ENCODE results near the gene ILF3.

The ILF3 gene

GRCh38 chr19:10678813-10679212 is 24.7 kb downstream of the ILF3 start:
- DNase-seq = no peak

GRCh38 chr19:10679743-10680142 is 25.6 kb downstream of the ILF3 start:
- DNase-seq = no peak

GRCh38 chr19:10680545-10681135 is 26.5 kb downstream of the ILF3 start:
- DNase-seq = no peak

DNA sequence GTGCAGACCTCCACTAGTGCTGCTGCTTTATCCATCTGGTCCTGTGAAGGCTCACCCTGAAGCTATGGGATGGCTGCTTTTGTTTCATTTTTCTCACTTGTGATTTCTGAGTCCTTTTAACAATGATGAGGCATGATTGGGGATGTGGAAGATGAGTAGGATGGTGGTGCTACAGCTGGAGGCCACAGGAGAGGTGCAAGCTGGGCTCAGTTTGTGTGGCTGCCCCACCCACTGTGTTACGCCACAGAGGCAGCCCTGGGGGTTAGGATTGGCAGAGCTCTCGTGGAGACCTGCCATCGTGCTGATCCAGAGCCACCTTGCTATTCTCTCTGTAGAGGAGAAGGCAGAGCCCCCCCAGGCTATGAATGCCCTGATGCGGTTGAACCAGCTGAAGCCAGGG is 27.5 kb downstream of the ILF3 start:
- DNase-seq = no peak

DNA sequence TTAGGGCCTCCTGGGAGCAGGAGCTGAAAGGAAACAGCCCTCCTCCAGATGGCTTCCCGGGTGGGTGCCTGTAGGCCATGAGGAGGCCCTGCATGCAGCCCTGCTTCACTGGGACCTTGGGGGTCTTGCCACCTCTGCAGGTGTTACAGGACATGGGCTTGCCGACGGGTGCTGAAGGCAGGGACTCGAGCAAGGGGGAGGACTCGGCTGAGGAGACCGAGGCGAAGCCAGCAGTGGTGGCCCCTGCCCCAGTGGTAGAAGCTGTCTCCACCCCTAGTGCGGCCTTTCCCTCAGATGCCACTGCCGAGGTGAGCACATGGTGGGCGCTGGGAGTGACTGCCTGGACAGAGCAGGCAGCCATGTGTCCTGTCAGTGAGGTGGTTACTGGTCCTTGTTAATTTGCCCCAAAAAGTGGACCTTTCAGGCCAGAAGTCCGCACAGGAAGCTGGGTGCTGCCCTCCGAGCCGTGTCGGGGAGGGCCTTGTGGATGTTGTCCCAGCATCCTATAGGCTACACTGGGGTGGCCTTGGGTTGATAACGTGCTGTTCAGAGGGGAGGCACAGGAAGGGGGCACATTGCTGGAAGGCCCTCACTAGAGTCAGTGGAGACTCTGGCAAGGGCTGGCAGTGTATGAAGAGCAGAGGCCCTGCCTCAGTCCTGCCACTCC is 28.4 kb downstream of the ILF3 start:
- no peak for DNase-seq

- no peak for DNase-seq
Observed at GRCh38 chr19:10683064-10683426, 28.9 kb downstream of the ILF3 start.

DNA sequence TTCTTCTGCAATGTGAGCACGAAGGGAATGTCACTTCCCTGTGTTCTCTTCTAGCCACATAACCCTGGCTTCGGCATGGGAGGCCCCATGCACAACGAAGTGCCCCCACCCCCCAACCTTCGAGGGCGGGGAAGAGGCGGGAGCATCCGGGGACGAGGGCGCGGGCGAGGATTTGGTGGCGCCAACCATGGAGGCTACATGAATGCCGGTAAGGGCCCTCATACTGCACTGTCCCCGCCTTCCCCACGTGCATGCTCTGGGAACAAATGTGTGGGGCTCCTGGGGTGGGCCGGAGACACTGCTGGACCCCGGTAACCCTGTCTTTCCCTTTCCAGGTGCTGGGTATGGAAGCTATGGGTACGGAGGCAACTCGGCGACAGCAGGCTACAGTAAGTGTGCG is 29.4 kb downstream of the ILF3 start:
- no peak for DNase-seq

DNA sequence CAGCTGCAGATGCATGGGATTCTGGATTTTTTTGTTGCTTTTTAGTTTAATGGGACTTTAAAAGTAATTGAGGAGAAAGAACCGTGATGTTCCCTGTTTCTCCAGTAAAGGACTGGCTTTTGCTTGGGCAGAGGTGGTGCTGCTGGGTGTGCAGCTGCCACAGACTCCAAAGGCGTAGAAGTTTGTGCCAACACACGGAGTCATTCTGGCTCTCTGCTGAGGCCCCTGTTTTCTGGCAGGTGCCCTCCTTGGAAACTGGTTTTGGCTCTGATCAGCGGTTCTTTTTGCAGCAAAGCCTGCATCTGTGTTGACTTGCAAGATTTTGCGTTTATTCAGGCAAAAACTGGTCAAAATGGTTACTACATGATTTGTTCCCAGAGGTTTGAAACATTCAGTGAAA is 31.1 kb downstream of the ILF3 start:
- DNase-seq = no peak

DNA sequence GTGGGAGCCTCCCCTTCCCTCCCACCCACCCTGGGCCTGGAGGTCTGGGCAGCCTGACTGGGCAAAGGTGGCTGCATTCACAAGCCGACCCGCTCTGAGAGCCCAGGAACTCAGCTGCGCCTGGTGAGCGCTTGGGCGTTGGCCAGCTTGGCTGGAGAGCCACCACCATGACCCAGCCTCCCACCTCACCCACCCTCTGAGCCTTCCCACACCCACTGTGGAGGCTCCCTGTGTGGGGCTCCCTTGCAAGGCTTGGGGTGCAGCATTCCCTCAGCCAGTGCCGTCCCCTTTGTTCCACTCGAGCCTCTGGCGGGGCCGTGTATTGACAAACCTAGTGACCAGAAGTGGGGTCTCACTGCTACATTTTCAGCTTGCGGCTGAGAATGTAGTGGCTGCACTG is 32.0 kb downstream of the ILF3 start:
- no peak for DNase-seq

- no peak for DNase-seq
Observed at GRCh38 chr19:10686661-10687517, 32.7 kb downstream of the ILF3 start.

- no peak for DNase-seq
Observed at GRCh38 chr19:10687518-10688288, 33.6 kb downstream of the ILF3 start.

DNA sequence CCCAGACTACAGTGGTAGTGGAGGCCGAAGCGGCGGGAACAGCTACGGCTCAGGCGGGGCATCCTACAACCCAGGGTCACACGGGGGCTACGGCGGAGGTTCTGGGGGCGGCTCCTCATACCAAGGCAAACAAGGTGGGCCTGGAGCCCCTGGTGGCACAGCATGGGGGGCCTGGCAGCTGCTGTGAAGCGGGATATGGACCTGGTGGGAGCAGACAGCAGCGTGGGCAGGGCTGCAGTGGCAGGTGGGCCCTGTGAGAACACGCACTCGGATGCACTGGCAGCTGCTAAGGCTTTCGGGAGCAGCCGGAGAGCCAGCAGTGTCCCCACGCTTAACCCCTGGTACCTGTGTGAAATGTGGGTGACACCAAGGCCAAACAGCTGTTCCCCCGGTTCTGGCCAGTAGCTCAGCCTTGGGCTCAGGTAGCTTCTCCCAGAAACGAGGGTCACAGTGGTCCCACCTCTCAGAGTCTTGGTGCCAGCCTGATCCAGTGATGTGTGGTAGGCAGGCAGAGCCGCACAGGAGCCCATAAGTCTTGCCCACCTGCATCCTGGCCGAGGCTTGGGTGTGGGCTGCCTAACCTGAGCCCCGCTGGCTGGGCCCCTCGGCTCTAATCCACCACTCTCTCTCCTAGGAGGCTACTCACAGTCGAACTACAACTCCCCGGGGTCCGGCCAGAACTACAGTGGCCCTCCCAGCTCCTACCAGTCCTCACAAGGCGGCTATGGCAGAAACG is 34.6 kb downstream of the ILF3 start:
- DNase-seq = no peak

DNA sequence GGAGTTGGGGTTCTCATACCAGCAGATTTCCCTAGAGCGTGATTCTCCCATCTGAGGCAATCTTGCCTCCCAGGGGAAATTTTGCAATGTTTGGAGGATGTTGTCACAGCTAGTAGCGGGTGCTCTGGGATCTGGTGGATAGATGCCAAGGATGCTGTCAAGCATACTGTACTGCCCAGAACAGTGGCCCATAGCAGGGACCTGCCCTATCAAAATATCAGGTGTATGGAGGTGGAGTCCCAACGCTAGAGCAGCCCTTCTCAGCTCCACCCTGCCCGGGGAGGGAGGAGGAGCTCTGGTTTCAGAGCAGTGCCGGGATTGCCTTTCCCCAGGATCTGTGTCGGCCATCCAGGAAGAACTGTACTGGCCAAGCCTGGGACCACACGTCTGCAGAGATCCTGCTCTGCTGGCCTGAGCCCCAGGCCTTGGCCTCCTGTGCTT is 36.2 kb downstream of the ILF3 start:
- no peak for DNase-seq

- no peak for DNase-seq
Observed at GRCh38 chr19:10691178-10691881, 37.2 kb downstream of the ILF3 start.

- DNase-seq = no peak
Observed at GRCh38 chr19:10691883-10692282, 37.7 kb downstream of the ILF3 start.

- no peak for DNase-seq
Observed at GRCh38 chr19:10692673-10693264, 38.6 kb downstream of the ILF3 start.

DNA sequence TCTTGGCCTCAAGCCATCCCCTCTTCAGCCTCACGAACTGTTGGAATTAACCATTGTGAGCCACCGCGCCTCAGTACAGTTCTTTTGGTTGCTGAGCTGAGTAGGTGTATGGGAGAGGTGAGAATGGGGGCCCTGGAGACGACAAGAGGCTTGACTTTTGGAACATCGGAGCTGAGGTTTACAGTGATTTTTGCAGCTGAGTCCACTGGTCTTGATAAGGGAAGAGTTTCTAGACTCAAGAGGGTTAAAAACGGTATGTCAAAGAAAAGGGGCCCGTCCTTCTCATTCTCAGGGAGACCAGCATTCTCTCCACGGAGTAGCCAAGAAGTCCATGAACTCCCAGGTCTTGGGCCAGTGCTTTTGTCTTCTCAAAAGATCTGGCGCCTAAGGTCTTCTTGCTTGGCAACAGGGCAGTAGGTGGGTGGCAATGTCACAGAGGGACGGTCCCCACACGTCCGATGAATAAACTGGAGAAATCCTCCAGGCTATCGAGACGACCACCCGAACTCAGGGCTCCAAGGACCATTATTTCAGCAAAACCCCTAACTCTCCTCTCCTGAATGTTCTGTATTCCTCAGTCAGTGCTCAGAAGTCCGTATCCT is 40.7 kb downstream of the ILF3 start:
- no peak for DNase-seq

- peak; percentile 88 for DNase-seq
Observed at GRCh38 chr19:10695401-10696398, 41.6 kb downstream of the ILF3 start.

DNA sequence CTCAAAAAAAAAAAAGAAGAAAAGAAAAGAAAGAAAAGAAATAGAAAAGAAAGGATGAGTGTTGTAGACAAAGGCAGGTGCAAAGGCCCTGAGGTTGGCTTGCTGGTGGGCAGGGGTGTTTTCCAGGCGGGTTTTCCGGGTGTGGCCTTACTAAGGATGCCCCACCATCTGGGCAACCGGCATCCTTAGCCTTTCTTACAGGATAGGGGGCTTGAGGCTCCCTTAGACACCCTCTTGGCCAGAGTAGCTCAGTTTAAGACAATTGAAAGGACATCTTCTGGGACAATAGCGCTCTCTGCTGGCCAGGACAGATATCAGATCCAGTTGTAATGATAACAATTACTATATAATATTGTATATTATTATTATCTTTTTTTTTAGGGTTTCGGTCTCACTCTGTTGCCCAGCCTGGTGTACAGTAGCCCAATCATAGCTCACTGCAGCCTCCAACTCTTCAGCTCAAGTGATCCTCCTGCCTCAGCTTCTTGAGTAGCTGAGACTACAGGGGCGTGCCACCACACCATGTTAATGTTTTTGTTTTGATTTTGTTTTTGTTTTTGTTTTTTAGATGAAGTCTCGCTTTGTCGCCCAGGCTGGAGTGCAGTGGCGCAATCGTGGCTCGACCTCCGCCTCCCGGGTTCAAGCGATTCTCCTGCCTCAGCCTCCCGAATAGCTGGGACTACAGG is 45.6 kb downstream of the ILF3 start:
- DNase-seq = peak; percentile 45
